HCT116 (cell line): ENCODE measurements around the gene SRGAP3. TPM values are rescaled to one million over a fixed set of nuclear protein-coding genes. Genes with fewer than 3 reads are reported as not detected.

Source experiments
- ATAC-seq: fragments of 200-7000 bp; cut with Tn5 transposase; 2 replicates; pipeline ENCODE4 v1.9.1; 2020; ENCODE audit warnings: mild to moderate bottlenecking, moderate library complexity
- BruUV-seq: library from RNA; stranded (reverse); fragments of 400-500 nt; replicated peaks from 2 replicates; lab custom pipeline; 2021; lab: Mats Ljungman, UMichigan
- CTCF ChIA-PET: fragments of 300-600 bp; sonication (Branson Sonifier 250); formaldehyde crosslinking; loops from one replicate; lab custom pipeline; 2021; ENCODE audit warnings: antibody characterized with exemption; lab: Charles Lee
- POLR2A ChIA-PET: fragments of 300-600, 350-600 bp; sonication (Branson Sonifier 250); formaldehyde crosslinking; loops from one replicate; lab custom pipeline; 2021; ENCODE audit warnings: antibody characterized with exemption; lab: Charles Lee
- RAD21 ChIA-PET, 2 experiments: fragments of 300-600 bp; sonication (Branson Sonifier 250); formaldehyde crosslinking; loops; one replicate each; lab custom pipeline; 2023; ENCODE audit warnings: low total read pairs in 2 of 2; ENCODE audit not compliant: uncharacterized antibody in 2 of 2, unreplicated experiment in 2 of 2, low non-redundant PET in 1 of 2; lab: Charles Lee
- DNase-seq: peaks from one replicate; pipeline ENCODE4 v3.0.0-alpha.2; 2010; ENCODE audit warnings: low read depth, low spot score
- H2AFZ ChIP-seq: fragments of 200-600 bp; shearing (Covaris generic), sonication (generic); 2 replicates; pipeline ENCODE4 v1.6.1; 2017; ENCODE audit warnings: low read depth, mixed run types, mixed read lengths, antibody characterized with exemption, low read length; ENCODE audit not compliant: poor library complexity, severe bottlenecking
- H3K27ac ChIP-seq: 2 replicates; pipeline ENCODE4 v1.5.1; 2012; ENCODE audit warnings: low read depth, low read length
- H3K27me3 ChIP-seq: fragments of 200-600 bp; sonication (generic); 2 replicates; pipeline ENCODE4 v1.6.1; 2016; ENCODE audit warnings: mixed run types, low read length, mixed read lengths; ENCODE audit not compliant: insufficient read depth
- H3K36me3 ChIP-seq, 2 experiments: fragments of 200-500 bp in 1 of 2; fragments of 200-600 bp in 1 of 2; sonication (Bioruptor generic) in 1 of 2; sonication (generic) in 1 of 2; 2 replicates each; pipeline versions ENCODE4 v1.5.1 to v1.6.1; 2014 to 2016; ENCODE audit warnings: low read length in 2 of 2, inconsistent platforms in 1 of 2, mixed read lengths in 1 of 2, mixed run types in 1 of 2; ENCODE audit not compliant: insufficient read depth in 2 of 2, control insufficient read depth in 1 of 2
- H3K4me1 ChIP-seq, 2 experiments: fragments of 200-600 bp in 1 of 2; sonication (generic) in 1 of 2; 2 replicates each; pipeline versions ENCODE4 v1.5.1 to v1.6.1; 2012 to 2017; ENCODE audit warnings: low read length in 2 of 2, inconsistent platforms in 1 of 2, mild to moderate bottlenecking in 1 of 2, mixed read lengths in 1 of 2, mixed run types in 1 of 2, moderate library complexity in 1 of 2; ENCODE audit not compliant: insufficient read depth in 2 of 2, control insufficient read depth in 1 of 2
- H3K4me2 ChIP-seq: fragments of 200-600 bp; sonication (generic); 2 replicates; pipeline ENCODE4 v1.6.1; 2017; ENCODE audit warnings: mixed run types, low read length, mixed read lengths
- H3K4me3 ChIP-seq, 2 experiments: fragments of 200-600 bp in 1 of 2; sonication (generic) in 1 of 2; replicated peaks in 1 of 2; 2 replicates each; pipeline ENCODE4 v1.5.1; 2011 to 2016; ENCODE audit warnings: low read length in 2 of 2, control low read depth in 1 of 2, low read depth in 1 of 2, mild to moderate bottlenecking in 1 of 2, mixed read lengths in 1 of 2, mixed run types in 1 of 2
- H3K79me2 ChIP-seq: fragments of 200-600 bp; sonication (generic); 2 replicates; pipeline ENCODE4 v1.6.1; 2017; ENCODE audit warnings: mild to moderate bottlenecking, mixed run types, low read length, moderate library complexity, mixed read lengths; ENCODE audit not compliant: insufficient read depth
- H3K9ac ChIP-seq: fragments of 200-600 bp; sonication (generic); 2 replicates; pipeline ENCODE4 v1.6.1; 2016; ENCODE audit warnings: low read length, mixed read lengths
- H3K9me2 ChIP-seq: fragments of 200-600 bp; sonication (generic), shearing (Covaris generic); 2 replicates; pipeline ENCODE4 v1.6.1; 2017; ENCODE audit warnings: mixed run types, mild to moderate bottlenecking, moderate library complexity; ENCODE audit not compliant: insufficient read depth
- H3K9me3 ChIP-seq, 2 experiments: fragments of 200-500 bp in 1 of 2; fragments of 200-600 bp in 1 of 2; sonication (Bioruptor generic) in 1 of 2; sonication (generic) in 1 of 2; 2 replicates each; pipeline ENCODE4 v1.6.1; 2014 to 2017; ENCODE audit warnings: low read length in 2 of 2, mixed read lengths in 2 of 2, inconsistent platforms in 1 of 2, low read depth in 1 of 2, mild to moderate bottlenecking in 1 of 2, mixed run types in 1 of 2, moderate library complexity in 1 of 2; ENCODE audit not compliant: control insufficient read depth in 1 of 2, insufficient read depth in 1 of 2
- H4K20me1 ChIP-seq: fragments of 200-600 bp; sonication (generic), shearing (Covaris generic); 2 replicates; pipeline ENCODE4 v1.6.1; 2017; ENCODE audit warnings: mixed run types, mild to moderate bottlenecking, moderate library complexity; ENCODE audit not compliant: insufficient read depth
- ATF3 ChIP-seq: IDR thresholded peaks from 2 replicates; pipeline ENCODE4 v1.6.1; 2012
- CBX3 ChIP-seq: IDR thresholded peaks from 2 replicates; pipeline ENCODE4 v1.6.1; 2012; ENCODE audit warnings: low read depth
- CEBPB ChIP-seq: IDR thresholded peaks from 2 replicates; pipeline ENCODE4 v1.6.1; 2012; ENCODE audit warnings: low read depth
- CTCF ChIP-seq, 3 experiments: fragments of 200-600 bp in 1 of 3; sonication (generic) in 1 of 3; IDR thresholded peaks in 2 of 3; conservative IDR thresholded peaks in 1 of 3; 2 replicates each; pipeline ENCODE4 v1.5.1; 2012 to 2017; ENCODE audit warnings: low read depth in 2 of 3, low read length in 2 of 3, antibody characterized with exemption in 1 of 3, borderline replicate concordance in 1 of 3, control low read depth in 1 of 3, mild to moderate bottlenecking in 1 of 3, mixed read lengths in 1 of 3, mixed run types in 1 of 3, moderate library complexity in 1 of 3; ENCODE audit not compliant: insufficient read depth in 1 of 3
- ELF1 ChIP-seq: IDR thresholded peaks from 2 replicates; pipeline ENCODE4 v1.6.1; 2012; ENCODE audit warnings: low read depth, borderline replicate concordance
- EZH2phosphoT487 ChIP-seq: fragments of 200-600 bp; IDR thresholded peaks from 2 replicates; pipeline ENCODE4 v1.6.1; 2018; ENCODE audit warnings: antibody characterized with exemption, borderline replicate concordance
- FOSL1 ChIP-seq: IDR thresholded peaks from 2 replicates; pipeline ENCODE4 v1.6.1; 2012; ENCODE audit warnings: low read depth
- MAX ChIP-seq: IDR thresholded peaks from 2 replicates; pipeline ENCODE4 v1.6.1; 2012
- POLR2A ChIP-seq: IDR thresholded peaks from 2 replicates; pipeline ENCODE4 v1.7.0; 2011; ENCODE audit warnings: borderline replicate concordance; ENCODE audit not compliant: insufficient read depth, insufficient read length; ENCODE audit errors: extremely low read depth
- POLR2AphosphoS5 ChIP-seq: IDR thresholded peaks from 2 replicates; pipeline ENCODE4 v1.6.1; 2011; ENCODE audit warnings: mild to moderate bottlenecking, low read depth, low read length, moderate library complexity
- RAD21 ChIP-seq: IDR thresholded peaks from 2 replicates; pipeline ENCODE4 v1.6.1; 2012; ENCODE audit warnings: low read depth, mild to moderate bottlenecking
- SIN3A ChIP-seq: IDR thresholded peaks from 2 replicates; pipeline ENCODE4 v1.6.1; 2012; ENCODE audit warnings: low read depth
- SP1 ChIP-seq: IDR thresholded peaks from 2 replicates; pipeline ENCODE4 v1.6.1; 2012; ENCODE audit warnings: low read depth
- SRF ChIP-seq: IDR thresholded peaks from 2 replicates; pipeline ENCODE4 v1.6.1; 2012; ENCODE audit warnings: low read depth
- TCF7L2 ChIP-seq: IDR thresholded peaks from 2 replicates; pipeline ENCODE4 v1.7.0; 2011; ENCODE audit warnings: borderline replicate concordance, inconsistent platforms; ENCODE audit not compliant: insufficient read depth, insufficient read length; ENCODE audit errors: extremely low read depth
- YY1 ChIP-seq: IDR thresholded peaks from 2 replicates; pipeline ENCODE4 v1.6.1; 2011; ENCODE audit warnings: low read length, low read depth, moderate library complexity, mild to moderate bottlenecking; ENCODE audit not compliant: insufficient replicate concordance; ENCODE audit errors: extremely low read depth
- ZFX ChIP-seq: fragments of 450-650 bp; IDR thresholded peaks from 2 replicates; pipeline ENCODE4 v1.6.1; 2017
- ZNF274 ChIP-seq: fragments of 200-500 bp; sonication (Bioruptor generic); IDR thresholded peaks from 2 replicates; pipeline ENCODE4 v1.6.1; 2014; ENCODE audit warnings: mild to moderate bottlenecking, low read depth, low read length, inconsistent platforms
- intact Hi-C: fragments of 100-400 bp; cut with micrococcal nuclease; formaldehyde crosslinking; loops from 2 replicates; pipeline ENCODE4 v1.10.0; 2022
- total RNA-seq: library from RNA; stranded (reverse); gene quantifications from one replicate; pipeline ENCODE4 v1.2.1, GENCODE V29; 2021; ENCODE audit not compliant: unreplicated experiment
- TF ChIP-seq, protein P1 (sequence below): IDR thresholded peaks from 2 replicates; pipeline ENCODE4 v1.6.1; 2011; ENCODE audit warnings: mild to moderate bottlenecking, low read length, moderate library complexity; ENCODE audit not compliant: insufficient replicate concordance; ENCODE audit errors: extremely low read depth

The SRGAP3 gene
- total RNA-seq, 1 experiment from 2014 or later, result 8.3 TPM

GRCh38 chr3:9142362-9142761, 107.1 kb downstream of the SRGAP3 start:
- no peaks in the 10 kb centered on the region for H3K4me1 ChIP-seq
- no peaks in the 10 kb centered on the region for H3K9me3 ChIP-seq
- ChIA-PET CTCF (no interaction called here), POLR2A (no interaction called here), RAD21 (no interaction called here)
- no peak overlapping the region for H2AFZ ChIP-seq
- H4K20me1 ChIP-seq, result no peaks in the 10 kb centered on the region
- H3K4me3 ChIP-seq, result no peak overlapping the region
- no peak for TF ChIP-seq ELF1
- no peak for DNase-seq
- H3K36me3 ChIP-seq, result no peaks in the 10 kb centered on the region
- no peaks in the 10 kb centered on the region for H3K9me2 ChIP-seq
- no peaks in the 10 kb centered on the region for H3K79me2 ChIP-seq
- no peak overlapping the region for H3K4me2 ChIP-seq
- H3K9ac ChIP-seq, result no peak overlapping the region
- BruUV-seq, result no TSS peak
- H3K27ac ChIP-seq, result no peak overlapping the region
- intact Hi-C loops, result no loop called here
- no peaks in the 10 kb centered on the region for H3K27me3 ChIP-seq
- no peak for ATAC-seq

DNA sequence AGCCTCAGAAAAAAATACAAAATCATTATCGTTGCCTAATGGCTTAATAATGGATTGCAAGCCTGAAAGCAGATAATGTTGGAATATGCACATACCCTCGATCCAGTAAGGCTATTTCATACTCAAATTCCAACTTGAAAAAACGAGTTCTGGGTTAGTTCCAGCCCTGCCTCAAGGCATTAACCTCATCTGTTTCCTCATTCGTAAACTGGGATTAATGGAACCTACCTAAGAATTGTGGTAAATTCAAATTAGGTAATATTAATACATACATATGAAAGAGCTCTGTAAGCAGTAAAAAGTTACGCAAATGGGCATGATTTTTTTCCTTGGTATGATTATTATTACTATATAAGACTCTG, 107.5 kb downstream of the SRGAP3 start:
- TF ChIP-seq POLR2A (no peak), EZH2phosphoT487 (no peak), SP1 (no peak), YY1 (no peak), RAD21 (no peak), CEBPB (no peak), ZFX (no peak), SRF (no peak), POLR2AphosphoS5 (no peak), ATF3 (no peak), SIN3A (no peak), ZNF274 (no peak), CTCF (IDR thresholded peaks at IDR 0.05 in 2 of 3, conservative IDR thresholded peaks at IDR 0.05 in 1 of 3; ENCODE audit: borderline replicate concordance in 1 of 3, insufficient read depth in 1 of 3, low read depth in 2 of 3, low read length in 2 of 3) (no peak), MAX (no peak), FOSL1 (no peak), TCF7L2 (no peak), CBX3 (no peak)
- TF ChIP-seq, protein P1, sequence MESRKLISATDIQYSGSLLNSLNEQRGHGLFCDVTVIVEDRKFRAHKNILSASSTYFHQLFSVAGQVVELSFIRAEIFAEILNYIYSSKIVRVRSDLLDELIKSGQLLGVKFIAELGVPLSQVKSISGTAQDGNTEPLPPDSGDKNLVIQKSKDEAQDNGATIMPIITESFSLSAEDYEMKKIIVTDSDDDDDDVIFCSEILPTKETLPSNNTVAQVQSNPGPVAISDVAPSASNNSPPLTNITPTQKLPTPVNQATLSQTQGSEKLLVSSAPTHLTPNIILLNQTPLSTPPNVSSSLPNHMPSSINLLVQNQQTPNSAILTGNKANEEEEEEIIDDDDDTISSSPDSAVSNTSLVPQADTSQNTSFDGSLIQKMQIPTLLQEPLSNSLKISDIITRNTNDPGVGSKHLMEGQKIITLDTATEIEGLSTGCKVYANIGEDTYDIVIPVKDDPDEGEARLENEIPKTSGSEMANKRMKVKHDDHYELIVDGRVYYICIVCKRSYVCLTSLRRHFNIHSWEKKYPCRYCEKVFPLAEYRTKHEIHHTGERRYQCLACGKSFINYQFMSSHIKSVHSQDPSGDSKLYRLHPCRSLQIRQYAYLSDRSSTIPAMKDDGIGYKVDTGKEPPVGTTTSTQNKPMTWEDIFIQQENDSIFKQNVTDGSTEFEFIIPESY, result no peak
- Histone ChIP-seq H3K36me3 (no peaks in the 10 kb centered on the region), H2AFZ (no peak overlapping the region), H3K79me2 (no peaks in the 10 kb centered on the region), H4K20me1 (no peaks in the 10 kb centered on the region), H3K9me3 (no peaks in the 10 kb centered on the region), H3K4me3 (no peak overlapping the region), H3K9ac (no peak overlapping the region), H3K27me3 (no peaks in the 10 kb centered on the region), H3K27ac (no peak overlapping the region), H3K9me2 (no peaks in the 10 kb centered on the region), H3K4me2 (no peak overlapping the region), H3K4me1 (no peaks in the 10 kb centered on the region)
- no peak for ATAC-seq
- ChIA-PET POLR2A (no interaction called here), RAD21 (no interaction called here), CTCF (no interaction called here)
- no TSS peak for BruUV-seq
- intact Hi-C loops, result no loop called here
- no peak for DNase-seq
